PC-3 (cell line): ENCODE data around the gene ARHGAP24. TPM values are rescaled to one million over a fixed set of nuclear protein-coding genes. Genes with fewer than 3 reads are reported as not detected.

Experiments used
- ATAC-seq: fragments of 200-7000 bp; cut with Tn5 transposase; 2 replicates; pipeline ENCODE4 v1.9.1; 2020; ENCODE audit warnings: mild to moderate bottlenecking, moderate library complexity
- BruUV-seq: library from RNA; stranded (reverse); fragments of 400-500 nt; replicated peaks from 2 replicates; lab custom pipeline; 2021; lab: Mats Ljungman, UMichigan
- CTCF ChIA-PET: fragments of 300-600 bp; sonication (Branson Sonifier 250); formaldehyde crosslinking; loops from one replicate; lab custom pipeline; 2022; ENCODE audit warnings: antibody characterized with exemption; lab: Charles Lee
- POLR2A ChIA-PET: fragments of 300-600 bp; sonication (Branson Sonifier 250); formaldehyde crosslinking; loops from one replicate; lab custom pipeline; 2022; ENCODE audit warnings: antibody characterized with exemption; ENCODE audit not compliant: unreplicated experiment; lab: Charles Lee
- DNase-seq: peaks from one replicate; pipeline ENCODE4 v3.0.0-alpha.2; 2015
- H2AFZ ChIP-seq: fragments of 300-600 bp; sonication (generic); 2 replicates; pipeline ENCODE4 v1.6.0; 2016; ENCODE audit warnings: antibody characterized with exemption, low read length
- H3F3A ChIP-seq: fragments of 300-600 bp; sonication (generic); one replicate; pipeline ENCODE4 v1.6.0; 2017; ENCODE audit warnings: antibody characterized with exemption, low read length, control low read depth, mild to moderate bottlenecking; ENCODE audit not compliant: unreplicated experiment
- H3K27ac ChIP-seq: fragments of 300-600 bp; sonication (generic); 2 replicates; pipeline ENCODE4 v1.5.1; 2016; ENCODE audit warnings: mild to moderate bottlenecking, low read length
- H3K27me3 ChIP-seq: fragments of 300-600 bp; sonication (generic); 2 replicates; pipeline ENCODE4 v1.6.1; 2016; ENCODE audit warnings: low read length, mixed read lengths
- H3K36me3 ChIP-seq: fragments of 300-600 bp; sonication (generic); 2 replicates; pipeline ENCODE4 v1.6.1; 2016; ENCODE audit warnings: low read depth, mixed run types, low read length, mixed read lengths
- H3K4me1 ChIP-seq: fragments of 300-600 bp; sonication (generic); 2 replicates; pipeline ENCODE4 v1.5.1; 2016; ENCODE audit warnings: low read length; ENCODE audit not compliant: insufficient read depth
- H3K4me2 ChIP-seq: fragments of 300-600 bp; sonication (generic); 2 replicates; pipeline ENCODE4 v1.6.0; 2016; ENCODE audit warnings: low read length
- H3K4me3 ChIP-seq: fragments of 300-600 bp; sonication (generic); 2 replicates; pipeline ENCODE4 v1.5.1; 2016; ENCODE audit warnings: mild to moderate bottlenecking, low read length, mixed read lengths
- H3K79me2 ChIP-seq: fragments of 300-600 bp; sonication (generic); 2 replicates; pipeline ENCODE4 v1.6.1; 2017; ENCODE audit warnings: low read length, mixed read lengths
- H3K9ac ChIP-seq: fragments of 300-600 bp; sonication (generic); 2 replicates; pipeline ENCODE4 v1.6.0; 2016; ENCODE audit warnings: mild to moderate bottlenecking, low read length
- H3K9me2 ChIP-seq: fragments of 300-600 bp; sonication (generic); replicated peaks from 2 replicates; pipeline ENCODE4 v1.6.1; 2016; ENCODE audit warnings: mixed run types, low read length, mixed read lengths
- H3K9me3 ChIP-seq: fragments of 300-600 bp; sonication (generic); 2 replicates; pipeline ENCODE4 v1.6.1; 2016; ENCODE audit warnings: low read length, mixed read lengths
- H4K20me1 ChIP-seq: fragments of 300-600 bp; sonication (generic); 2 replicates; pipeline ENCODE4 v1.6.1; 2016; ENCODE audit warnings: low read length, mixed read lengths
- EZH2 ChIP-seq: fragments of 300-600 bp; sonication (generic); IDR thresholded peaks from one replicate; pipeline ENCODE4 v1.6.1; 2017; ENCODE audit warnings: antibody characterized with exemption, mild to moderate bottlenecking, low read length; ENCODE audit not compliant: unreplicated experiment
- EZH2phosphoT487 ChIP-seq: fragments of 300-600 bp; sonication (generic); IDR thresholded peaks from 2 replicates; pipeline ENCODE4 v1.6.1; 2018; ENCODE audit warnings: mild to moderate bottlenecking, antibody characterized with exemption, low read length, borderline replicate concordance
- intact Hi-C: fragments of 100-400 bp; cut with micrococcal nuclease; formaldehyde crosslinking; loops from 2 replicates; pipeline ENCODE4 v1.9.0; 2023
- total RNA-seq: library from RNA; depleted of rRNA; stranded (reverse); fragments of >200 nt; gene quantifications from 2 replicates; pipeline ENCODE4 v1.2.3, GENCODE V29; 2014
- TF ChIP-seq, protein P1 (sequence below): fragments of 300-600 bp; sonication (generic); conservative IDR thresholded peaks from 2 replicates; pipeline ENCODE4 v1.5.1; 2017; ENCODE audit warnings: antibody characterized with exemption, low read depth, mild to moderate bottlenecking, low read length

ARHGAP24 gene
- total RNA-seq, 1 experiment from 2014 or later: 7.4 TPM

DNA sequence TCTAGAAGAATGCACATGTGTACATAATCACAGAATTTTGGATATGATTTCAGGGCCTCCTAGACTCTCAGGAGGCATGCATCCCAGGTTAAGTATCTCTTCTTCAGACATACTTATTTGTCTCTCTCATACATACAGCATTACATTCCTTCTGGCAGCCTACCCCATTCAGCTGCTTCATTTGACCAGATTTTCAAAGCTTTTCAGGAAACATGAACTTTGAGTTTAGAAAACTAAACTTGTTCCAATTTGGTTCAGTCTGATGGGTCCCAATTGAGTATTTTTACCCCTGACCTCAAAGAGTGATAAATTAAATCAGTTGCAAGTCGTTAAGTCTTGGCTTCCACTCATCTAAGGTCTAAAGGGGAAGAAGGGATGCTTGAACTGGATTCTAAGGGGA, 330.9 kb downstream of the ARHGAP24 start:
- intact Hi-C loops: no loop called here
- TF ChIP-seq EZH2 (no peak), EZH2phosphoT487 (no peak)
- TF ChIP-seq, protein P1, sequence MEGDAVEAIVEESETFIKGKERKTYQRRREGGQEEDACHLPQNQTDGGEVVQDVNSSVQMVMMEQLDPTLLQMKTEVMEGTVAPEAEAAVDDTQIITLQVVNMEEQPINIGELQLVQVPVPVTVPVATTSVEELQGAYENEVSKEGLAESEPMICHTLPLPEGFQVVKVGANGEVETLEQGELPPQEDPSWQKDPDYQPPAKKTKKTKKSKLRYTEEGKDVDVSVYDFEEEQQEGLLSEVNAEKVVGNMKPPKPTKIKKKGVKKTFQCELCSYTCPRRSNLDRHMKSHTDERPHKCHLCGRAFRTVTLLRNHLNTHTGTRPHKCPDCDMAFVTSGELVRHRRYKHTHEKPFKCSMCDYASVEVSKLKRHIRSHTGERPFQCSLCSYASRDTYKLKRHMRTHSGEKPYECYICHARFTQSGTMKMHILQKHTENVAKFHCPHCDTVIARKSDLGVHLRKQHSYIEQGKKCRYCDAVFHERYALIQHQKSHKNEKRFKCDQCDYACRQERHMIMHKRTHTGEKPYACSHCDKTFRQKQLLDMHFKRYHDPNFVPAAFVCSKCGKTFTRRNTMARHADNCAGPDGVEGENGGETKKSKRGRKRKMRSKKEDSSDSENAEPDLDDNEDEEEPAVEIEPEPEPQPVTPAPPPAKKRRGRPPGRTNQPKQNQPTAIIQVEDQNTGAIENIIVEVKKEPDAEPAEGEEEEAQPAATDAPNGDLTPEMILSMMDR: no peak
- no peaks in the 10 kb centered on the region for H3K27me3 ChIP-seq
- H3K9ac ChIP-seq: no peak overlapping the region
- CTCF ChIA-PET: no interaction called here
- H3K36me3 ChIP-seq: no peaks in the 10 kb centered on the region
- DNase-seq (no peak), ATAC-seq (no peak)
- no peak overlapping the region for H3K27ac ChIP-seq
- H3K9me3 ChIP-seq: no peaks in the 10 kb centered on the region
- no TSS peak for BruUV-seq
- no peak overlapping the region for H2AFZ ChIP-seq
- POLR2A ChIA-PET: no interaction called here
- H3F3A ChIP-seq: no peaks in the 10 kb centered on the region
- H3K9me2 ChIP-seq: no peaks in the 10 kb centered on the region
- peaks cover 19% of the 10 kb centered on the region for H3K4me1 ChIP-seq
- H3K4me3 ChIP-seq: no peak overlapping the region
- no peaks in the 10 kb centered on the region for H3K79me2 ChIP-seq
- H3K4me2 ChIP-seq: no peak overlapping the region
- H4K20me1 ChIP-seq: no peaks in the 10 kb centered on the region

DNA sequence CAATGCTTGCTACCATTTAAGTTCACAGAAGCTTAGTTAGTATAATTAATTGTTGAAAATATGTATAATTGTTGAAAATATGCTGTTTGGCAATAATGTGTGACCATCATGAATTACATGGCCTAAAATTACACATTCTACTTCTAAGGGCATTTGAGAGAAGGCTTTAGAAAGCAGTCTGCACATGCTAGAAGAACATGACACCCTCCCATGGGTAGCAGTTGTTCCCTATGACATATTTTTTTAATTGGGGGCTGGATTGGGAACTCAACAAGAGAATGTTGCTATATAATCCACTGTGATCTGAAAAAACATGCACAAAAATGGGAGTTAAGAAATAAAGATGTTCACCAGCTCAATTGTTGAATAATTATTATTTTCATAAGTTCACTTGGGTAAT, 331.4 kb downstream of the ARHGAP24 start:
- H4K20me1 ChIP-seq: no peaks in the 10 kb centered on the region
- intact Hi-C loops: no loop called here
- CTCF ChIA-PET: no interaction called here
- no peak overlapping the region for H2AFZ ChIP-seq
- DNase-seq: no peak
- ATAC-seq: no peak
- no TSS peak for BruUV-seq
- peaks cover 19% of the 10 kb centered on the region for H3K4me1 ChIP-seq
- H3K4me2 ChIP-seq: no peak overlapping the region
- no peaks in the 10 kb centered on the region for H3K27me3 ChIP-seq
- POLR2A ChIA-PET: no interaction called here
- H3K9me3 ChIP-seq: no peaks in the 10 kb centered on the region
- no peaks in the 10 kb centered on the region for H3F3A ChIP-seq
- no peak overlapping the region for H3K9ac ChIP-seq
- TF ChIP-seq, protein P1: no peak
- TF ChIP-seq EZH2 (no peak), EZH2phosphoT487 (no peak)
- no peak overlapping the region for H3K27ac ChIP-seq
- no peaks in the 10 kb centered on the region for H3K9me2 ChIP-seq
- no peaks in the 10 kb centered on the region for H3K79me2 ChIP-seq
- no peaks in the 10 kb centered on the region for H3K36me3 ChIP-seq
- H3K4me3 ChIP-seq: no peak overlapping the region

DNA sequence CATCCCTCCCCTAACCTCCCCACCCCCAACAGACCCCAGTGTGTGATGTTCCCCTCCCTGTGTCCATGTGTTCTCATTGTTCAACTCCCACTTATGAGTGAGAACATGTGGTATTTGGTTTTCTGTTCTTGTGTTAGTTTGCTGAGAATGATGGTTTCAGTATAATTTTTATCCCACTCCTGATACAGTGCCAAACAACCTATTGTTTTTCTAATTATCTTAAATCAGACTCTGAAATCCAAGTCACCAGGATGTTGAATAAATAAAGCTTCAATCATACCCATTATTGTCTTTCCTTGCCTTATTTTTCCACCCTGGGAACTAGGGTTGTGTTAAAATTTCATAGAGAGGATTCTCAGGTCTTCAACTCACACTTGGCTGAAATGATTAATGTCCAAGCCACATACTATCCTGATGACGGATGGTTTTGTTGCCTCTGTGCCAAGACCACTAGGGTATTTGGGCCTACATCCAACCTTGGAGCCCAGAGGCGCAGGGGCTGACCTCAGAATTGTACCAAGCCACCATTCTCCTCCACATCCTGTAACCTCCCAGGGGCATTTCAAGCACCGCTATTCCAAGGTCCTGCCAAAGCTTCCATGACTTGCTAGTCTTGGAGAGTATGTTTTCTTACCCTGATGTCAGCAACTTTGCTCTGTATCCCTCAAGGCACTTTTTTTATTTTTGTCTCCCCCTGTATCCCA, 332.4 kb downstream of the ARHGAP24 start:
- BruUV-seq: no TSS peak
- no peak overlapping the region for H3K9ac ChIP-seq
- CTCF ChIA-PET: no interaction called here

More for the DNA sequence above, 332.4 kb downstream of the ARHGAP24 start:
- H3K79me2 ChIP-seq: no peaks in the 10 kb centered on the region
- H4K20me1 ChIP-seq: no peaks in the 10 kb centered on the region
- peaks cover 19% of the 10 kb centered on the region for H3K4me1 ChIP-seq
- intact Hi-C loops: no loop called here
- H3K9me2 ChIP-seq: no peaks in the 10 kb centered on the region
- TF ChIP-seq EZH2 (no peak), EZH2phosphoT487 (no peak)
- TF ChIP-seq, protein P1: no peak
- H2AFZ ChIP-seq: no peak overlapping the region
- H3K4me2 ChIP-seq: no peak overlapping the region
- no peaks in the 10 kb centered on the region for H3K9me3 ChIP-seq
- no peaks in the 10 kb centered on the region for H3K27me3 ChIP-seq
- peak; percentile 57; the same call in 1 of the 2 replicates for ATAC-seq
- no peaks in the 10 kb centered on the region for H3K36me3 ChIP-seq
- 0 out of 2 replicates have a peak overlapping the region, but pooled peaks have one; percentile 21 for H3K27ac ChIP-seq
- peak; percentile 73 for DNase-seq
- no peak overlapping the region for H3K4me3 ChIP-seq
- POLR2A ChIA-PET: no interaction called here
- no peaks in the 10 kb centered on the region for H3F3A ChIP-seq
